ENCODE results near the gene PLCH1. TPM values are rescaled to one million over a fixed set of nuclear protein-coding genes. Genes with fewer than 3 reads are reported as not detected.

The PLCH1 gene
- total and polyA plus RNA-seq, 4 donors, result 0.03 to 1.0 (median 0.22) TPM

- DNase-seq (ENCODE audit: low spot score), result no peak
- Histone ChIP-seq H3K27me3 (ENCODE audit: control insufficient read depth in 4 of 4, insufficient read depth in 4 of 4, low read length in 3 of 4) (no peaks in the 10 kb centered on the region), H3K4me1 (ENCODE audit: control insufficient read depth in 4 of 4, insufficient read depth in 4 of 4, low read length in 3 of 4) (no peaks in the 10 kb centered on the region), H3K27ac (ENCODE audit: low read depth in 1 of 2, low read length in 2 of 2) (no peak overlapping the region), H3K36me3 (ENCODE audit: control insufficient read depth in 4 of 4, insufficient read depth in 3 of 4, low read depth in 1 of 4, low read length in 3 of 4) (no peaks in the 10 kb centered on the region), H3K4me3 (ENCODE audit: low read depth in 1 of 3, low read length in 3 of 3) (no peak overlapping the region), H3K9ac (ENCODE audit: low read depth in 1 of 2, low read length in 2 of 2) (no peak overlapping the region), H3K9me3 (ENCODE audit: control insufficient read depth in 4 of 4, low read length in 3 of 4) (no peaks in the 10 kb centered on the region)
- TF ChIP-seq FOXA2 (IDR thresholded peaks at IDR 0.05), result no peak
- TF ChIP-seq ATF3 (IDR thresholded peaks at IDR 0.05), result no peak
- no peak for TF ChIP-seq MAX (IDR thresholded peaks at IDR 0.05)
- TF ChIP-seq RXRA (IDR thresholded peaks at IDR 0.05), result no peak
- no peak for TF ChIP-seq REST (IDR thresholded peaks at IDR 0.05)
- TF ChIP-seq EGR1 (IDR thresholded peaks at IDR 0.05; ENCODE audit: low read depth in 2 of 2), result no peak
- TF ChIP-seq JUND (IDR thresholded peaks at IDR 0.05), result no peak
- TF ChIP-seq GABPA (IDR thresholded peaks at IDR 0.05 in 1 of 2, conservative IDR thresholded peaks at IDR 0.05 in 1 of 2), result no peak
- no peak for TF ChIP-seq SP1 (IDR thresholded peaks at IDR 0.05)
- TF ChIP-seq TAF1 (conservative IDR thresholded peaks at IDR 0.05), result no peak
- no peak for TF ChIP-seq ZBTB33 (IDR thresholded peaks at IDR 0.05)
- TF ChIP-seq FOXA1 (IDR thresholded peaks at IDR 0.05), result no peak
- no peak for TF ChIP-seq HNF4A (conservative IDR thresholded peaks at IDR 0.05)
- TF ChIP-seq RAD21 (IDR thresholded peaks at IDR 0.05), result no peak
- WGBS, result 61% methylated on average over 4 of the region's 4 CpGs
These were observed 101.2 kb downstream of the PLCH1 start for GRCh38 chr3:155643581-155644165.

GRCh38 chr3:155641956-155642355 lies 102.9 kb downstream of the PLCH1 start:
- DNase-seq (ENCODE audit: low spot score), result no peak
- 85% methylated on average over 1 of the region's 1 CpG for WGBS
- no peaks in the 10 kb centered on the region for H3K9me3 ChIP-seq (ENCODE audit: control insufficient read depth in 4 of 4, low read length in 3 of 4)
- no peaks in the 10 kb centered on the region for H3K27me3 ChIP-seq (ENCODE audit: control insufficient read depth in 4 of 4, insufficient read depth in 4 of 4, low read length in 3 of 4)
- H3K27ac ChIP-seq (ENCODE audit: low read depth in 1 of 2, low read length in 2 of 2), result no peak overlapping the region
- no peaks in the 10 kb centered on the region for H3K4me1 ChIP-seq (ENCODE audit: control insufficient read depth in 4 of 4, insufficient read depth in 4 of 4, low read length in 3 of 4)
- H3K9ac ChIP-seq (ENCODE audit: low read depth in 1 of 2, low read length in 2 of 2), result no peak overlapping the region
- H3K36me3 ChIP-seq (ENCODE audit: control insufficient read depth in 4 of 4, insufficient read depth in 3 of 4, low read depth in 1 of 4, low read length in 3 of 4), result no peaks in the 10 kb centered on the region
- no peak overlapping the region for H3K4me3 ChIP-seq (ENCODE audit: low read depth in 1 of 3, low read length in 3 of 3)
- no peak for TF ChIP-seq TAF1 (conservative IDR thresholded peaks at IDR 0.05)
- TF ChIP-seq GABPA (IDR thresholded peaks at IDR 0.05 in 1 of 2, conservative IDR thresholded peaks at IDR 0.05 in 1 of 2), result no peak
- no peak for TF ChIP-seq SP1 (IDR thresholded peaks at IDR 0.05)
- TF ChIP-seq FOXA2 (IDR thresholded peaks at IDR 0.05), result no peak
- no peak for TF ChIP-seq REST (IDR thresholded peaks at IDR 0.05)
- TF ChIP-seq JUND (IDR thresholded peaks at IDR 0.05), result no peak
- TF ChIP-seq YY1 (IDR thresholded peaks at IDR 0.05), result no peak
- TF ChIP-seq NR2F2 (IDR thresholded peaks at IDR 0.05), result no peak
- TF ChIP-seq RXRA (IDR thresholded peaks at IDR 0.05), result no peak
- no peak for TF ChIP-seq HNF4G (IDR thresholded peaks at IDR 0.05)
- no peak for TF ChIP-seq MAX (IDR thresholded peaks at IDR 0.05)
- TF ChIP-seq EGR1 (IDR thresholded peaks at IDR 0.05; ENCODE audit: low read depth in 2 of 2), result no peak
- no peak for TF ChIP-seq FOXA1 (IDR thresholded peaks at IDR 0.05)
- no peak for TF ChIP-seq ZBTB33 (IDR thresholded peaks at IDR 0.05)
